Measurements from ENCODE around the gene CD80.

CD80 gene

DNA sequence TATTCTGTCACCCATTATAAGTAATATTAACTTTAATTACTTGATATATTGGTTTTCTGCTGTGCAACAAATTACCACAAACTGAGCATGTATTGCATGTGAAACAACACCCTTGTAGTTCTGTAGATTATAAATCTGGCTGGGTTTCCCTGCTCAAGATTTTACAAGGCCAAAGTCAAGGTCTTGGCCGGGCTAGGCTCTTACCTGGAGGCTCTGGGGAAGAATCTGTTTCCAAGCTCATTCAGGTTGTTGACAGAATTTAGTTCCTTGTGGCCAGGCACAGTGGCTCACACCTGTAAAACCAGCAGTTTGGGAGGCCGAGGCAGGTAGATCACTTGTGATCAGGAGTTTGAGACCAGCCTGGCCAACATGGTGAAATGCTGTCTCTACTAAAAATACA, 44.8 kb downstream of the CD80 start:
- Mint-ChIP-seq H3K27ac (no peak overlapping the region), H3K27me3 (no peaks in the 10 kb centered on the region), H3K4me3 (no peak overlapping the region), H3K4me1 (no peaks in the 10 kb centered on the region), H3K36me3 (peaks cover 46% of the 10 kb centered on the region), H3K9me3 (no peaks in the 10 kb centered on the region)
- DNase-seq = no peak
- CTCF ChIA-PET = no interaction called here

DNA sequence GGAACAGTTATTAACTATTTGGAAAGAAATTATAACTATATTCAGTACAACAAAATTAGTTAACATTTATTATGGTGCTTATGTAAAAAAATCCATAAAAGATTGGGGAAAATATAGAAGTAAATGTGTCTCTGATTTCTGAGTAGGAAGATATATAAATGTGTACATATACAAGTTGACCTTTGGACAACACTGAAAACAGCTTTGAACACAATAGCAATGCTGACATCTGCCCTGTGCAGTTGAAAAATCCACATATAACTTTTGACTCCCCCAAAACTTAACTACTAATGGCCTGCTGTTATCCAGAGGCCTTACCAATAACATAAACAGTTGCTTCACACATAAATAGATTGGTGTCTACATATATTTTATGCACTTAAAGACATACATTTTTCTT, 48.7 kb downstream of the CD80 start:
- no peak for DNase-seq
- CTCF ChIA-PET = no interaction called here
- Mint-ChIP-seq H3K4me3 (no peak overlapping the region), H3K27ac (no peak overlapping the region), H3K4me1 (peaks cover 36% of the 10 kb centered on the region), H3K36me3 (peaks cover 55% of the 10 kb centered on the region), H3K27me3 (no peaks in the 10 kb centered on the region), H3K9me3 (no peaks in the 10 kb centered on the region)

DNA sequence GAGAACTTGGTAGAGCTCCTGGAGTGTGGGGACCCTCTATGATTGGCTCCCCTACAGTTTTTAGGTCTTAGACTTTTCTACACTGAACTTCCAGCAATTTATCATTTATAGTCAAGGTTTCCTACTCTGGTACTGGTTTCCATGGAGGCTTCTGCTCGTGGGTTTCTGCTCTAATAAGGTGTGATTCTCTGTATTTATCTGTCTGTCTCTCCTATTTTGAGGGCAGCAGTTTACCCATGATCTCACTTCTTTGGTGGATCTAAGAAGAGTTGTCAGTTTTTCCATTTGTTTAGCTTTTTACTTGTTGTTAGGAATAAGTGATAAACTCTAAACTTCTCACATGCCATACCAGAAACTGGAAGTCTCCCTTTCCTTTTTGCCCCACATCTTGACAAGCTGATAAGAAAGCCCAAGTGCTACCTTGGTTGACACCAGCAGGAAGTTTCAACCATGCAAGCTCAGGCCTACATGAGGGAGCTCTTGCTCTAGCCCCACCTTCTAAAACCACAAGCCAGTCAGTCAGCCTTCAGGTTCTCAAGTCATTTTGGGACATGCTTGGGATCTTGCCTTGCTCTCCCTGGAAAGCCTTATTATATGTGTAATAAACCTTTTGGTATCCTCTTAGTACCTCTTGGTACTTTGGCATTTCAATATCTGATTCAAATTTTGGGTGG, 51.1 kb downstream of the CD80 start:
- Mint-ChIP-seq H3K27ac (peak overlapping the region; percentile 79), H3K9me3 (no peaks in the 10 kb centered on the region), H3K4me1 (peaks cover 42% of the 10 kb centered on the region), H3K27me3 (no peaks in the 10 kb centered on the region), H3K36me3 (peaks cover 58% of the 10 kb centered on the region), H3K4me3 (no peak overlapping the region)
- peak; percentile 43 for DNase-seq
- CTCF ChIA-PET = interaction anchor here (0.8 to 1.3 kb wide), 2 partner anchors 10 to 267 kb away, joined by 3 read pairs; no protein-coding TSS in a partner anchor

DNA sequence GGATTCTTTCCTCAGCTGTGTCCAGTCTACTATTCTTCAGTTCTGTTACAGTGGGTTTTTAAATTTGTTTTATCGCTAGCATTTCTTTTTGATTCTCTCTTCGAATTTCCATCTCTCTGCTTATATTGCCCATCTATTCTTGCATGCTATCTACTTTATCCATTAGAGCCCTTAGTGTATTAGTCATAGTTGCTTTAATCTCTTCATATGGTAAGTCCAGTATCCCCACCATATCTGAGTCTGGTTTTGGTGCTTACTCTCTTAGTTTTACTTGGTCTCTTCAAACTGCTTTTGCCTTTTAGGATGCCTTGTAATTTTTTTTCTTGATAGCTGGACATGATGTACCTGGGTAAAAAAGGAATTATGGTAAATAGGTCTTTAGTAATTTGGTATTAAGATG, 52.0 kb downstream of the CD80 start:
- Mint-ChIP-seq H3K9me3 (no peaks in the 10 kb centered on the region), H3K4me3 (peak overlapping the region; percentile 24), H3K4me1 (peaks cover 42% of the 10 kb centered on the region), H3K27ac (peak overlapping the region; percentile 87), H3K27me3 (no peaks in the 10 kb centered on the region), H3K36me3 (peaks cover 54% of the 10 kb centered on the region)
- DNase-seq = no peak
- CTCF ChIA-PET = interaction anchor here (0.8 to 1.3 kb wide), 2 partner anchors 126 to 266 kb away, joined by 3 read pairs; no protein-coding TSS in a partner anchor

DNA sequence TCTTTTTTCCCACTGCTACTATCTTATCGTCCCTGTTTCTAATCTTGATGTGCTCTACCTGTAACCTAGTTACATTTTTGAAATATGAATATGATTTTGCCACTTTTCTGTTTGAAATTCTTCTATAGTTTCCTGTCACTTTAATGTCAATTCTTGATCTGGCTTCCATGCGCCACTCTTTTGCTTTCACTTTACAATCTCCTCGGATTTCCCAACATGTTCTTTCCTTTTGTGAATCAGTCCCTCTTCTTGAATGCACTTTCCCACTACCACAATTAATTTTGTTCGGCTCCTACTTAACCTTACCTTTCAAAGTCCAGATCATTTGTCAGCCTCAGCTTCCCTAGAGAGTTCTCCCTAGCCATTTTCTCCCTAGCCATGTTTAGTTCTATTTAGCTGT, 52.8 kb downstream of the CD80 start:
- Mint-ChIP-seq H3K4me1 (peaks cover 44% of the 10 kb centered on the region), H3K9me3 (no peaks in the 10 kb centered on the region), H3K36me3 (peaks cover 55% of the 10 kb centered on the region), H3K27me3 (no peaks in the 10 kb centered on the region), H3K4me3 (peak overlapping the region; percentile 73), H3K27ac (peak overlapping the region; percentile 87)
- CTCF ChIA-PET = interaction anchor here (0.8 kb wide), 1 partner anchor 125 kb away, joined by 3 read pairs; no protein-coding TSS in a partner anchor
- DNase-seq = no peak

DNA sequence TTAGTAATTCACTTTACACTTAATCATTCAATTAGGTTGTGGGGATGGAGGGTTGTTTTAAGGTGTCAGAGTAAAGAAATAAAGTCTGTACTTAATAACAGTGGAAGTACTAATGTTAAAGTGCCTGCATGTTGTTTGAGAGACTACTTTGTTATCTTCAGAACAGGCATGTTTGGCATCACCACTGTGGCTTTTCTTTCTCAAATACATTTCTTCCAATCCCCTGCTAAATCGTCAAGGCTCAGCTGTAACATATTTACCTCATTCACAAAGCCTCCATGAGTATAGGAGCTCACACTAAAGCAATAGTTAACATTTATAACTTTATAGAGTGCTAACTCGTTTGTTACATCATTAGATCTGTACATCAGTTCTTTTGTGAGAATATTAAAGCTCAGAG, 58.5 kb downstream of the CD80 start:
- Mint-ChIP-seq H3K27ac (peak overlapping the region; percentile 49), H3K4me1 (peaks cover 47% of the 10 kb centered on the region)

DNA sequence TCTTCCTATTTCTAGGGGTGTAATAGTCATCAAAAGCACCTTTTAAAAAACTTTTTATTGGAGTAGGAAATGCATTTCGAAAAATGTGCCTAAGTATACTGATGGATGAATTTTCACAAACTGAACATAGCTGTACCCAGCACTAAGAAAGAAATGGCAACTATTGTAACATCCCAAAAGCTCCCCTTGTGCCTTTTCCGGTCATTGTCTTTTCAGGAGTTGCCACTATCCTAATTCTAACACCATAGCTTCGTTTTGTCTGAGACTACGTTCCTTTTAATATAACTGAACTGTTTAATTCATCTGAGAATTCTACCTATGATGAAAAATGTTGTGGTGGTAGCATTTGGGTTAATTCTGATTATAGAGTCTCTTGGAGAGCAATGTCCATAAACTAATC, 59.1 kb downstream of the CD80 start:
- no peak overlapping the region for H3K27ac Mint-ChIP-seq
- H3K4me1 Mint-ChIP-seq = peaks cover 44% of the 10 kb centered on the region
- H3K9me3 Mint-ChIP-seq = no peaks in the 10 kb centered on the region
- CTCF ChIA-PET = interaction anchor here (1.2 kb wide), 1 partner anchor 59 kb away, joined by 4 read pairs; the partner anchor contains the start of gene CD80
- no peak for DNase-seq
- peaks cover 26% of the 10 kb centered on the region for H3K36me3 Mint-ChIP-seq
- H3K27me3 Mint-ChIP-seq = no peaks in the 10 kb centered on the region
- H3K4me3 Mint-ChIP-seq = peak overlapping the region; percentile 99

More for the DNA sequence above, 58.5 kb downstream of the CD80 start:
- H3K27me3 Mint-ChIP-seq = no peaks in the 10 kb centered on the region
- CTCF ChIA-PET = no interaction called here
- no peaks in the 10 kb centered on the region for H3K9me3 Mint-ChIP-seq
- no peak overlapping the region for H3K4me3 Mint-ChIP-seq
- H3K36me3 Mint-ChIP-seq = peaks cover 32% of the 10 kb centered on the region
- no peak for DNase-seq

DNA sequence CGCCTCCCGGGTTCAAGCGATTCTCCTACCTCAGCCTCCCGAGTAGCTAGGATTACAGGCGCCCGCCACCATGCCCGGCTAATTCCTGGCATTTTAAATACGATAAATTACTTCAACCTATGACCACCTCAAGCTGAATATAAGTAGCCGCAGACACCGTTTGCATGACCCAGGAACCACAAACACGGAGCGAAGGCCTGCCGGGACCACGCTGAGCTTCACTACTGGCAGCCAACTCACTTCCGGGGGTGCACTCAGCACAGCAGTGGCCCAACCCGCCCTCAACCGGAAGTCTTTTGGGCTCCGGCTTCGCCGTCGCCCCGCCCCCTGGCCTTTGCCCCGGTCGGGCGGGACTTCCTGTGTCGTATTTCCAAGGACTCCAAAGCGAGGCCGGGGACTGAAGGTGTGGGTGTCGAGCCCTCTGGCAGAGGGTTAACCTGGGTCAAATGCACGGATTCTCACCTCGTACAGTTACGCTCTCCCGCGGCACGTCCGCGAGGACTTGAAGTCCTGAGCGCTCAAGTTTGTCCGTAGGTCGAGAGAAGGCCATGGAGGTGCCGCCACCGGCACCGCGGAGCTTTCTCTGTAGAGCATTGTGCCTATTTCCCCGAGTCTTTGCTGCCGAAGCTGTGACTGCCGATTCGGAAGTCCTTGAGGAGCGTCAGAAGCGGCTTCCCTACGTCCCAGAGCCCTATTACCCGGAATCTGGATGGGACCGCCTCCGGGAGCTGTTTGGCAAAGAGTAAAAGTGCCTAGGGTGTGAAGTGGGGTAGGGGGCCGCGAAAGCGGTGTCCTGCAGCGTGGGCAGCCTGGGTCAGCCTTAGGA, 61.0 kb downstream of the CD80 start, which contains the start of gene TIMMDC1:
TIMMDC1 (plus strand) TSS at position 362 of the 826 bp plus-strand sequence; CDS start at position 549, 187 bp downstream.
- CTCF ChIA-PET = interaction anchor here (0.9 to 1.2 kb wide), 4 partner anchors 29 to 182 kb away, joined by 3 to 6 read pairs (median 3); partner anchors contain the start of gene TMEM39A
- Mint-ChIP-seq H3K4me1 (peaks cover 39% of the 10 kb centered on the region), H3K9me3 (no peaks in the 10 kb centered on the region), H3K27me3 (no peaks in the 10 kb centered on the region), H3K4me3 (peak within 1 kb of the TSS; percentile 99), H3K36me3 (peaks cover 21% of the 10 kb centered on the region), H3K27ac (peak within 1 kb of the TSS; percentile 94)
- DNase-seq = peak; percentile 98

DNA sequence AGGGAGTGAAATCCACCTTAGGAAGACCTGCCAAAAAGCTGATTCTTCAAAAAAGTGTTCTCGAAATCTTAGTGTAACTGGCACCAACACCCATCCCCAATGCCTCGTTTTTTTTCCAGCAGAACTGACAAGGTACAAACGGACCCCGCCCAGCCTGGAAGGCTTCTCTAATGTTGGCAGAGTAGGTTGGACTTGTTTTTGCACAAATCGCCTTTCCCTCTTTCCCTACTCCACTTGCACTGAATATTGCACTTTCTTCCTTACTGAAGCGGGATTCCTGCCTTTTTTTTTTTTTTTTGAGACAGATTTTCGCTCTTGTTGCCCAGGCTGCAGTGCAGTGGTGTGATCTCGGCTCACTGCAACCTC, 61.6 kb downstream of the CD80 start:
- Mint-ChIP-seq H3K27ac (peak overlapping the region; percentile 94), H3K36me3 (peaks cover 25% of the 10 kb centered on the region), H3K4me1 (peaks cover 39% of the 10 kb centered on the region), H3K4me3 (peak overlapping the region; percentile 99), H3K27me3 (no peaks in the 10 kb centered on the region), H3K9me3 (no peaks in the 10 kb centered on the region)
- peak; percentile 27 for DNase-seq
- CTCF ChIA-PET = interaction anchor here (0.9 to 1.2 kb wide), 3 partner anchors 28 to 34 kb away, joined by 3 to 6 read pairs (median 3); partner anchors contain the start of gene TMEM39A

DNA sequence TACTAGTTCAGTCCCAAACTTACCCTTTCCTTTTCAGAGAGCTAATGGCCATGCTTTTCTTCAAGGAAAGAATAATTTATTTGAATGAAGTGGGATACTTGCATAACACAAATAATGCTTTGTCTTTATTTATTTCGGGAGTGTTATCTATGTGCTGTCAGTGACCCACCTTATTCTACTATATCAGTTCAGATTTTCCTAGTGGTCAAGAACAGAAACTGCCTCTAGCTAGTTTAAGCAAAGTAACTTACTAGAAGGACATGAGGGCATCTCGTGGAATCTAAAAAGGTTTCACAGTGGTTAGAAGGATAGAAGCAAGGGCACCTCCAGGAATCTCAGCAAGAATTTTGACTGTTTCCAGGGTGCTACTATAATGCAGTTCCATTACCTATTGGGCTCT, 64.8 kb downstream of the CD80 start:
- Mint-ChIP-seq H3K9me3 (no peaks in the 10 kb centered on the region), H3K27me3 (no peaks in the 10 kb centered on the region), H3K4me3 (no peak overlapping the region), H3K4me1 (peaks cover 21% of the 10 kb centered on the region), H3K27ac (no peak overlapping the region), H3K36me3 (peaks cover 33% of the 10 kb centered on the region)
- no peak for DNase-seq
- CTCF ChIA-PET = interaction anchor here (1.2 kb wide), 1 partner anchor 93 kb away, joined by 3 read pairs; no protein-coding TSS in a partner anchor

DNA sequence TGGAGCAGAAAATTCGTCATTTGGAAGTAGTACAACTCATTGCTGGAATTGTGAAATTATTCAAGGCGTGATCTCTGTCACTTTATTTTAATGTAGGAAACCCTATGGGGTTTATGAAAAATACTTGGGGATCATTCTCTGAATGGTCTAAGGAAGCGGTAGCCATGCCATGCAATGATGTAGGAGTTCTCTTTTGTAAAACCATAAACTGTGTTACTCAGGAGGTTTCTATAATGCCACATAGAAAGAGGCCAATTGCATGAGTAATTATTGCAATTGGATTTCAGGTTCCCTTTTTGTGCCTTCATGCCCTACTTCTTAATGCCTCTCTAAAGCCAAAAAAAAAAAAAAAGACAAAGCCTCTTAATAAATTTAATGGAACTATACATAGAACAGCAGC, 66.6 kb downstream of the CD80 start:
- no peaks in the 10 kb centered on the region for H3K27me3 Mint-ChIP-seq
- no peak overlapping the region for H3K4me3 Mint-ChIP-seq
- no peaks in the 10 kb centered on the region for H3K9me3 Mint-ChIP-seq
- CTCF ChIA-PET = no interaction called here
- peaks cover 35% of the 10 kb centered on the region for H3K36me3 Mint-ChIP-seq
- DNase-seq = no peak
- H3K4me1 Mint-ChIP-seq = peaks cover 14% of the 10 kb centered on the region
- no peak overlapping the region for H3K27ac Mint-ChIP-seq

DNA sequence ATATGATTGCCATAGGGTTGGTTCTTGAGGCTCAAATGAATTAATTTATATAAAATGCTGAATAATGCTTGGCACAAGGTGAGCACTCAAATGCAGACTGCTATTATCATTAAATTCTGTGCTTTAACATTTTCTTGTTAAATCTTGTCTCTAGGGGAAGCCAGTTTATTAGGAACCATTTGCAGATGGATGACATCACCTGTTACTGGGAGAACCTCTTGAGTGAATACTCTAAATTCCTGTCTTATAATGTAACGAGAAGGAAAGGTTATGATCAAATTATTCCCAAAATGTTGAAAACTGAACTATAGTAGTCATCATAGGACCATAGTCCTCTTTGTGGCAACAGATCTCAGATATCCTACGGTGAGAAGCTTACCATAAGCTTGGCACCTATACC, 67.3 kb downstream of the CD80 start:
- CTCF ChIA-PET = no interaction called here
- no peak overlapping the region for H3K27ac Mint-ChIP-seq

DNA sequence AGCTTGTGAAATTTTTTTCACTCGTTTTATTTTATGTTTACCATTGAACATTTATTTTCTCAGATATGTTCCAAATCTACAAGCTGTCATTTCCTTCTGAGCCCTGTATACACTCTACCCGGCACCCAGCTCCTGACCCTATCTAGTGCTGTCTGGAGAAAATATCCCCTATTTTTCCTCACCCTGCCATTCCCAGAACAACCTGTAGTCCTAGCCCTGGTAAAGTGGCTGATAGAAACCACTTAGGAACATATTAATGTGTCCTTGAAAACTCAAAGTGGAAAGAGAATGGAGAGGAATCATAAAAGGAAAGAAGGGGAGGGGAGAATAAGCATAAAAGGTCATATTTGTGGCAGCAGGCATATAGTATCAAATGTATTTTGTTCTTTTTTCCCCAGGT, 69.3 kb downstream of the CD80 start:
- Mint-ChIP-seq H3K4me1 (no peaks in the 10 kb centered on the region), H3K4me3 (no peak overlapping the region), H3K9me3 (no peaks in the 10 kb centered on the region), H3K36me3 (peaks cover 51% of the 10 kb centered on the region), H3K27me3 (no peaks in the 10 kb centered on the region), H3K27ac (no peak overlapping the region)
- CTCF ChIA-PET = no interaction called here
- no peak for DNase-seq

More for the DNA sequence above, 67.3 kb downstream of the CD80 start:
- Mint-ChIP-seq H3K27me3 (no peaks in the 10 kb centered on the region), H3K36me3 (peaks cover 36% of the 10 kb centered on the region), H3K4me3 (no peak overlapping the region), H3K9me3 (no peaks in the 10 kb centered on the region), H3K4me1 (peaks cover 7% of the 10 kb centered on the region)
- DNase-seq = no peak

DNA sequence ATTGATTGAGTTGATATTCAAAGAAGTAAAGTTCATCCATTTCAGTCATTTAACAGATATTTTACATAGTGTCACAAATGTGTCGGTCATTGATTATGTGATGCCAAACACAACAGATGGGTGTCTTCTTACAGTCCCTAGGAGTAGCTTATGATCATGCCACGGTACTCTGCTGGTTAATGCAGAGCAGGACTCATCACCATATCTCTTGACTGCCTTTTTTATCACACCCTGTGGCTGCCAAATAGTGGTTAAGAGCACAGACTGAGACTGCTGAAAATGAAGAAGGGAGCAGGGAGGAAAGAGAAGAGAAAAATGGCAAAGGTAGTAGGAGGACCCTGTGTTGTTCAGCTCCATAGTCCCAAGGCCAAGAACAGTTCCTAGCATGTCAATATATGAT, 73.9 kb downstream of the CD80 start:
- Mint-ChIP-seq H3K4me3 (no peak overlapping the region), H3K36me3 (peaks cover 39% of the 10 kb centered on the region), H3K27ac (no peak overlapping the region), H3K9me3 (no peaks in the 10 kb centered on the region), H3K4me1 (no peaks in the 10 kb centered on the region), H3K27me3 (no peaks in the 10 kb centered on the region)
- CTCF ChIA-PET = interaction anchor here (1.5 kb wide), 1 partner anchor 73 kb away, joined by 3 read pairs; the partner anchor contains the start of gene CD80
- no peak for DNase-seq

Data from activated naive CD4-positive, alpha-beta T cell treated with anti-CD3 and anti-CD28 coated beads, Interleukin-2, amount 10 ng/mL, durations not matched to agents 7 days and 5 days (primary cell).